PC-9 (cell line): ENCODE data around the gene SMC3. TPM values are rescaled to one million over a fixed set of nuclear protein-coding genes. Genes with fewer than 3 reads are reported as not detected.
A peak's percentile ranks its signal among the peaks of the same experiment; 100 is the strongest.
"Not testable (repeated sequence)": the region's sequence is repeated elsewhere in the genome, so short reads cannot be mapped to it uniquely, and the experiment has no call there.

Experiments used
- BruUV-seq: library from RNA; stranded (reverse); fragments of 400-500 nt; replicated peaks from 2 replicates; lab custom pipeline; 2021; lab: Mats Ljungman, UMichigan
- CTCF ChIA-PET: fragments of 300-600 bp; sonication (Branson Sonifier 250); formaldehyde crosslinking; loops from one replicate; lab custom pipeline; 2022; ENCODE audit warnings: antibody characterized with exemption; lab: Charles Lee
- POLR2A ChIA-PET: fragments of 300-600 bp; sonication (Branson Sonifier 250); formaldehyde crosslinking; loops from one replicate; lab custom pipeline; 2022; ENCODE audit warnings: antibody characterized with exemption; ENCODE audit not compliant: unreplicated experiment; lab: Charles Lee
- DNase-seq, 2 experiments: peaks; one replicate each; pipeline versions ENCODE4 v3.0.0 to v3.0.0-alpha.2; 2015 to 2022; ENCODE audit warnings: mixed read lengths in 1 of 2
- H2AFZ ChIP-seq: fragments of 200-600 bp; sonication (generic); 2 replicates; pipeline ENCODE4 v1.8.1; 2017; ENCODE audit warnings: antibody characterized with exemption
- H3F3A ChIP-seq: fragments of 200-600 bp; sonication (generic); 2 replicates; pipeline ENCODE4 v1.8.1; 2017; ENCODE audit warnings: antibody characterized with exemption, mild to moderate bottlenecking, low read depth; ENCODE audit not compliant: insufficient read depth
- H3K27ac ChIP-seq: fragments of 200-600 bp; sonication (generic); 2 replicates; pipeline ENCODE4 v1.6.1; 2016; ENCODE audit warnings: mixed run types
- H3K27me3 ChIP-seq: fragments of 200-600 bp; sonication (generic); 2 replicates; pipeline ENCODE4 v1.6.1; 2016; ENCODE audit warnings: low read depth, mixed run types; ENCODE audit not compliant: insufficient read depth
- H3K36me3 ChIP-seq: fragments of 200-600 bp; sonication (generic); 2 replicates; pipeline ENCODE4 v1.6.1; 2016; ENCODE audit warnings: low read depth, mixed run types
- H3K4me1 ChIP-seq: fragments of 200-600 bp; sonication (generic); replicated peaks from 2 replicates; pipeline ENCODE4 v1.6.1; 2016; ENCODE audit warnings: mixed run types; ENCODE audit not compliant: insufficient read depth
- H3K4me2 ChIP-seq: fragments of 200-600 bp; sonication (generic); 2 replicates; pipeline ENCODE4 v1.6.1; 2017; ENCODE audit warnings: mixed run types
- H3K4me3 ChIP-seq: fragments of 200-600 bp; sonication (generic); 2 replicates; pipeline ENCODE4 v1.6.1; 2016; ENCODE audit warnings: mixed run types
- H3K79me2 ChIP-seq: fragments of 200-600 bp; sonication (generic); 2 replicates; pipeline ENCODE4 v1.6.1; 2017; ENCODE audit warnings: low read depth, mixed run types
- H3K9me2 ChIP-seq: fragments of 200-600 bp; sonication (generic); 2 replicates; pipeline ENCODE4 v1.8.1; 2017; ENCODE audit warnings: mild to moderate bottlenecking; ENCODE audit not compliant: insufficient read depth
- H3K9me3 ChIP-seq: fragments of 200-600 bp; sonication (generic); 2 replicates; pipeline ENCODE4 v1.8.1; 2016; ENCODE audit warnings: low read depth; ENCODE audit not compliant: insufficient read depth
- H4K20me1 ChIP-seq: fragments of 200-600 bp; sonication (generic); 2 replicates; pipeline ENCODE4 v1.8.1; 2017; ENCODE audit not compliant: insufficient read depth
- CTCF ChIP-seq: fragments of 200-600 bp; sonication (generic); conservative IDR thresholded peaks from 2 replicates; pipeline ENCODE4 v1.6.1; 2017; ENCODE audit warnings: mixed run types, antibody characterized with exemption, mild to moderate bottlenecking, moderate library complexity
- EZH2 ChIP-seq: fragments of 200-600 bp; sonication (generic); IDR thresholded peaks from 2 replicates; pipeline ENCODE4 v1.8.0; 2017; ENCODE audit warnings: antibody characterized with exemption, low read depth
- intact Hi-C: fragments of 100-400 bp; cut with micrococcal nuclease; formaldehyde crosslinking; loops from one replicate; pipeline ENCODE4 v1.10.0; 2022; ENCODE audit not compliant: unreplicated experiment
- total RNA-seq: library from RNA; stranded (reverse); gene quantifications from 2 replicates; pipeline ENCODE4 v1.2.3, GENCODE V29; 2021

Gene SMC3
- total RNA-seq, 1 experiment from 2014 or later: 31.2 TPM

GRCh38 chr10:110638319-110638718 is 70.8 kb downstream of the SMC3 start:
- Histone ChIP-seq H3K4me3 (no peak overlapping the region), H3K27me3 (no peaks in the 10 kb centered on the region; the same call in 1 of the 2 replicates), H3K79me2 (no peaks in the 10 kb centered on the region), H3K27ac (no peak overlapping the region), H2AFZ (no peak overlapping the region), H3K9me2 (no peaks in the 10 kb centered on the region), H3K9me3 (no peaks in the 10 kb centered on the region), H3F3A (0 out of 2 replicates have a peak, but pooled peaks cover 3% of the 10 kb centered on the region), H3K4me1 (peaks cover 13% of the 10 kb centered on the region), H3K4me2 (no peak overlapping the region), H3K36me3 (no peaks in the 10 kb centered on the region), H4K20me1 (no peaks in the 10 kb centered on the region)
- BruUV-seq: no TSS peak
- intact Hi-C loops: no loop called here
- TF ChIP-seq CTCF (no peak), EZH2 (no peak)
- ChIA-PET POLR2A (no interaction called here), CTCF (no interaction called here)
- no peak for DNase-seq

GRCh38 chr10:110639046-110639445 is 71.6 kb downstream of the SMC3 start:
- H3K9me2 ChIP-seq, intact Hi-C loops, H4K20me1 ChIP-seq, POLR2A ChIA-PET, BruUV-seq, DNase-seq, H3K4me3 ChIP-seq, H3K79me2 ChIP-seq, CTCF ChIA-PET, H3F3A ChIP-seq, H3K4me2 ChIP-seq, H3K27me3 ChIP-seq, H3K36me3 ChIP-seq, H3K27ac ChIP-seq, H2AFZ ChIP-seq, H3K9me3 ChIP-seq: not testable (repeated sequence)
- H3K4me1 ChIP-seq: peaks cover 13% of the 10 kb centered on the region

- H3K79me2 ChIP-seq, DNase-seq, H2AFZ ChIP-seq, H3F3A ChIP-seq, POLR2A ChIA-PET, H3K4me2 ChIP-seq, H3K4me3 ChIP-seq, BruUV-seq, CTCF ChIA-PET, H3K9me3 ChIP-seq, H3K36me3 ChIP-seq, H4K20me1 ChIP-seq, intact Hi-C loops, H3K27ac ChIP-seq, H3K9me2 ChIP-seq, H3K27me3 ChIP-seq: not testable (repeated sequence)
- peaks cover 13% of the 10 kb centered on the region for H3K4me1 ChIP-seq
Measured at GRCh38 chr10:110639858-110640257, 72.4 kb downstream of the SMC3 start.

GRCh38 chr10:110641256-110641655 is 73.8 kb downstream of the SMC3 start:
- Histone ChIP-seq H4K20me1 (no peaks in the 10 kb centered on the region), H3K9me2 (no peaks in the 10 kb centered on the region), H3K9me3 (no peaks in the 10 kb centered on the region), H3F3A (0 out of 2 replicates have a peak, but pooled peaks cover 3% of the 10 kb centered on the region), H3K4me3 (no peak overlapping the region), H3K36me3 (no peaks in the 10 kb centered on the region), H3K27ac (no peak overlapping the region), H2AFZ (no peak overlapping the region), H3K4me1 (peaks cover 13% of the 10 kb centered on the region), H3K4me2 (0 out of 2 replicates have a peak overlapping the region, but pooled peaks have one; percentile 9), H3K79me2 (no peaks in the 10 kb centered on the region), H3K27me3 (no peaks in the 10 kb centered on the region; the same call in 1 of the 2 replicates)
- ChIA-PET POLR2A (interaction anchor here (0.6 kb wide), 1 partner anchor 17 kb away, joined by 3 read pairs; no protein-coding TSS in a partner anchor), CTCF (no interaction called here)
- TF ChIP-seq EZH2 (no peak), CTCF (no peak)
- DNase-seq: peak in 1 of 2 experiments; percentile 35
- intact Hi-C loops: no loop called here
- no TSS peak for BruUV-seq
